T47D (cell line): Measurements from ENCODE around the gene TBXA2R.

Source experiments
- DNase-seq, 2 experiments: peaks; one replicate each; pipeline versions ENCODE4 v3.0.0 to v3.0.0-alpha.2; 2011 to 2012; ENCODE audit warnings: low read depth in 1 of 2, low spot score in 1 of 2
- JUND ChIP-seq: IDR thresholded peaks from 2 replicates; pipeline ENCODE4 v1.6.1; 2012; ENCODE audit warnings: low read depth
- in situ Hi-C: cut with HindIII; loops from 2 replicates; pipeline ENCODE4 v1.10.0; 2016; ENCODE audit warnings: low sequenced_read_pairs, low pct_unique_long_range_greater_than_20kb

Gene TBXA2R

DNA sequence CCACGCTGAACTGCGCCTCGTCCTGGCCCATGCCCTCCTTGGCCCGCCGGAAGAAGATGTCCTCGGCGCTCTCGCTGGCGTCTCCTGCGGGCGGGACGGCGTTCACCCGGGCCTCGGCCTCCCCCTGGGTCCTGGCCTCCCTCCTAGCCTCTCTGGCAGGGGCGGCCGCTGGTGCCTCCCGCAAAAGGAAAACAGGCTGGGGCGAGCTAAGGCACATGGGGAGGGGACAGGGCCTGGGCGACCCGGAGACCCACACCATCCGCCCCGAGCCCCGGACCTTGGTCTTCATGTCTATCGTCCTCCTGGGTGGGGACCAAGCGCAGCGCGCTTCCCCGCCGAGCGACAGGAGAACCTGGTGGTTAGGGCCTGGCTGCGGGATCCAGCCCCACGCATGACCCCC, 5.7 kb upstream of the TBXA2R start:
- no peak for TF ChIP-seq JUND
- in situ Hi-C loops: no loop called here

DNA sequence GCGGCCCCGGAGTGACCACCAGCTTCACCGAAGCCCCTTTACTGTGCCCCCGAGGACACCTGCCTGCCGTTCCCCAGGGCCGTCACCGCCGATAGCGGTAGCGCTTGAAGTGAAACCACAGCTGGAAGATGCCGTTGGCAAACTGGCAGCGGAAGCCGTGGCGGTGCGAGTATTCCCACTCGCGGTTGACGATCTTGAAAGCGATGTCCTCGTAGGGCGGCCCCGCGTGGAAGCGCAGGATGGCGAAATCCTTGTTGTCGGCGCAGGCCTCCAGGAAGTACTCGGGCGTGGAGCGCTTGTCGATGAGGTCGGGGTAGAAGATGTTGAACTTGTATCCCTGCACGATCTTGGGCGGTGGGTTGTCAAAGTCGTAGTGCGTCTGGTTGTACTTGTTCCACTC, 5.2 kb upstream of the TBXA2R start:
- no peak for TF ChIP-seq JUND
- in situ Hi-C loops: no loop called here
- no peak for DNase-seq

More for the DNA sequence above, 5.7 kb upstream of the TBXA2R start:
- no peak for DNase-seq

DNA sequence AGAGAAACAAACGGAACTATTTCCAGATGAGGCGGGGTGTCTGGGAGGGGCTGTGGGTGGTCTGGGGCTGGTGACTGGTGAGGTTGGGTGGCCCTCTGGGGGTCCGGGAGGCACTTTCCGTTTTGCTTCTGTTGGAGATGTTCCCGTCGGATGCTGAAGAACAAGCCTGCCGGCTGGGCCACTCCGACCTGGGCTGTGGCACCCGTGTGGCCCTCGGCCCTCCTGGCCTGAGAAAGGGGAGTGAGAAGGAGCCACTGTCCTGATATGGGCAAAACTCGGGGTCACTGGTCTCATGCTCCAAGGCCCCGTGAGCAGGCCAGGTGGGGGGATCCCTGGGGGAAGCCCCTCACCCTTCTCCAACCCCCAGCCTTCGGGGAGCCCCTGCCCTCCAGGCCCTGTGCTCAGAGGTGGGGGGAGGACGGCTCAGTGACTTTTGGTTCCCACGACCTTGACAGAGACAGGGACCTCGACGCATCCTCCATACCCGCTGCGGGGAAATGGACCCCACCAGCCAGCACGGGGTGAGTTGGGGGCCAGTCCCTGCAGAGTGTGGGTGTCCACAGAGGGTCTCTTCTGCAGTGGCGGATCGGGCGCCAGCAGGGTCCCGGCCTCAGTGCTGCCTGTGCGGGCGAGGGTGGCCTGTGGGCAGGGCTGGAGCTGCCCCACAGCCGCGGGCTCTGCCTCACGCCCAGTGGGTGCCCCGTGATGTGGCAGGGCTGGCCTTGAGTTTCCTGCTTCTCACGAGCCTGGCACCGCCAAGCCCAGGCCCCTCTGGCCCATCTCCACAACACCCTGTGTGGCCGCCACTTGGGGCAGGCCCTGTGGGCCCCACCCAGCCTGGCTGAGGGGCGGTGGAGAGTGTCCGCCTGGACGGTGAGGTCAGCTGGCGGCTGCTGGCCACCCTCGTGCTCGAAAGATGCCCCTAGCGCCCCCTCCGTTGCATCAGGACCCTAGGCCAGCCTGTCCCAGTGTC, 4.4 kb upstream of the TBXA2R start:
- DNase-seq: no peak
- no peak for TF ChIP-seq JUND
- in situ Hi-C loops: no loop called here

DNA sequence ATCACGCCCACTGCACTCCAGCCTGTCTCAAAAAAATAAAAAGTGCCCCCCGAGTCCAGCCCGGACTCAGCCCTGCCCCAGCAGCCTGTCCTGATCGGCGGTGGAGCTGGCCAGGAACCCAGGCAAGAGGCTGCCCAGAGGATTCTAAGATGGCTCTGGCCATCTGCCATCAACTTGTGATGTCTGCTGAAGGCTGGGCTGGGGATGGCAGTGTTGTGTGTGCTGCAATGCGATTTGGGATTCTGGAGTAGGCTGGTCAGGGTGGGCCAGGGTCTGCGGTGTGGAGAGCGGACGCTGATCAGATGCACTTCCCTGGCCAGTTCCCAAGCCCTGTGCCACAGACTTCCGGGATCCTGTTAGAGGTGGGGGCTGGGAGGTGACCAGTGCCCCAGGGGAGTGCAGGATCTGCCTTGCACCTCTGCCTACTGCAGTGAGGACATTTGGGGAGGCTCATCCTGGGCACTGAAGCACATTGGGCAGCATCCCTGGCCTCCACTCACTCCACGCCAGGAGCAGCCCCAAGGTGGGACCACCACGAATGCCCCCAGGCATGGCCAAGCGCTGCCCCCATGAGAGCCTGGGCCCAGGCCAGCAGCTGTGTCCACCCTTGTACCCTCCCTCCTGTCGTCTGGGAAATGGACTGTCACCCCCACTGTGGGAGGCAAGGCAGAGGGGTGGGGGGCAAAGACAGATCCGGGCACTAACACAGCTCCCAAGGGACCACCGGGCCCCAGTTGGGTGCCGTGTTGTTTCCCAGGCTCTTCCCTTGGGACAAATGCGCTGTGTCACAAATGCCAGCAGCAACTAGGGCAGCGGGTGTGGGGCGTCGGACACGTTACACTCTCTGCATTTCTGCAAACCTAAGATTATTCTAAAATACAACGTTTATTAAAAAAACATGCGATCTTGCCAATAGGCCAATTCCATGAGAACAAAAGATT, 3.4 kb upstream of the TBXA2R start:
- peak; percentile 37 to 56 for DNase-seq
- in situ Hi-C loops: no loop called here
- TF ChIP-seq JUND: no peak

DNA sequence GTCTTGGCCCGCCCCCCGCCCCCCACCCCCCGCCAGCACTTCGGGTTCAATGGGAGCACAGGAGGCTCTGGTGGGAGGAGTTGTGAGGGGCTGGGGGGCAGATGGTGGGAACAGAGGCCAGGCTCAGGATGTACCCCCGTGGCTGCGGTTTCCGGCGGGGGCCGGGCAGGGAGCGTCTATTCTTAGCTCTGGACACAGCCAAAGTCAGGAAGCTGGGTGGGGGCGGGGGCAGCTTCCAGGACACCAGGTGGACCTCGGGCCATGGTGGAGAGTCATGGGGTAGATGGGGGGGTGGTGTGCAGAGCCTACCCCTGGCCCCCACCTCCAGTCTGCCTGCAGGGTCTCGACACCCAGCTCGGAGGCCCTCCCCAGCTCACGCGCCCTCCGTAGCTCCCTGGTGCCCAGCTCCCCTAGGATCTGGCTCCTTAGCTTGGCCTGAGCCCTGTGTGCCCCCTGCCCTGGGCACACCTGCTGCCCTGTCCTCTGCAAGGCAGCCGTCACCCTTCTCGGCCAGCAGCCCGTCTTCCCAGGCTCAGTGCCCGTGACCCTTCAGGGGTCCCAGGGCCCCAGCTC, 2.2 kb upstream of the TBXA2R start:
- TF ChIP-seq JUND: no peak
- in situ Hi-C loops: no loop called here
- DNase-seq: no peak

DNA sequence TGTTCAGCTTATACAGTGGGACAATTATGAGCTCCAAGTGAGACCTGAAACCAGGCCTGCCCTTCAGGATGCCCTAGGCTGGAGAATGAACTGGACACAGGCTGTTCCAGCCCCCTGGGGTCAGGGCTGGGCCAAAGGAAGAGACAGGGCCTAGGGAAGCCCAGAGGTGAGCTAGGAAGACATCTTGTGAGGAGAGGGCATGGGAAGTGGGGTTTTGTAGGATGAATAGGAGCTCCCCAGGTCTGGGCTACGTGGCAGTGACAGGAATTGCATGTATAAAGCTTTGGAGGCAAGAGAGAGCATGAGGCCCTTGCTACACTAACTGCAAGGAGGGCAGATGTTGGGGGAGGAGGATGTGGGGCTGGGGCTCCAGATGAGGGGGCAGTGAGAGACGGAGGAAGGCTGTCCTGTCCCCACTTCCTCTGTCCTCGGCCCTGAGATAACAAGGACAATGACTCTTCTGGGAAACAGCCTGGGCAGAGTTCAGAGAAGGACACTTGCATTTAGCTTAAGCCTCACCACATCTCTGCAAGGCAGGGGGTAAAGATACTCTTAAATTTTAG, 1.5 kb upstream of the TBXA2R start:
- in situ Hi-C loops: no loop called here
- TF ChIP-seq JUND: no peak
- DNase-seq: no peak

DNA sequence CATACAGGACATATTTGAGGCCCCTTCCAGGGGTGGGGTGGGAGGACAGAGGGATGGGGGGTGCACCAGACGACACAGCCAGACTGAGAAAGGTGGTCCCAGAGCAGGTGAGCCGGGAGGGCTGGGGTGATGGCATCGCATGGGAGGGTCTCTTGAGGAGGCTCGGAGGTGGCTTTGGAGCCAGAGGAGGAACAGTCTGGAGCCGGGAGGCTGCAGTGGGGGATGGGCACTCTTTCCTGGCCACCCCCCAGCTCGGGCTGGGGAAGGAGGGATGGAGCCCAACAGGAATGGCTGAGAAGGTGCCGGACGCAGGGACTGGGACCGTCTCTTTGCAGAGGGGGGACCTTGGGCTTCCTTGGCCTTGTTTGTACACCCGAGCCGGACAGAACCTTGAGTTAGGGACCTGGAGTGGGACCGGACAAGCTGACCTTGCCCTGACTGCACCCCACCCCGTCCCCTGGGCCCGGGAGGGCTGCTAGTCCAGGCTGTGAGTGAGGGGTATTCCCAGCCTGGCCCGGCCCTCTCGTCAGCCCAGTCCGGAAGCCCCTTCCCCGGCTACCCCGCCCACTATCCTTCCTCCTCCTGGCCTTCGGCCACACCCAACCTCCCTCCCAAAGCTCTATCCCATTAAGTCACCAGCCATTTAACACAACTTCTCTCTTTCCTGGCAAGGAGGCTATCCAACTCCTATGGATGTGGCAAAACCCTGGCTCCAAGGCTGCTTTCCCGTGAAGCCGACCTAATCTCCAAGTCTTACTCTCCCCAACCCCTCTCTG, 816 bp upstream of the TBXA2R start:
- peak in 1 of 2 experiments; percentile 18 for DNase-seq
- in situ Hi-C loops: no loop called here
- no peak for TF ChIP-seq JUND

DNA sequence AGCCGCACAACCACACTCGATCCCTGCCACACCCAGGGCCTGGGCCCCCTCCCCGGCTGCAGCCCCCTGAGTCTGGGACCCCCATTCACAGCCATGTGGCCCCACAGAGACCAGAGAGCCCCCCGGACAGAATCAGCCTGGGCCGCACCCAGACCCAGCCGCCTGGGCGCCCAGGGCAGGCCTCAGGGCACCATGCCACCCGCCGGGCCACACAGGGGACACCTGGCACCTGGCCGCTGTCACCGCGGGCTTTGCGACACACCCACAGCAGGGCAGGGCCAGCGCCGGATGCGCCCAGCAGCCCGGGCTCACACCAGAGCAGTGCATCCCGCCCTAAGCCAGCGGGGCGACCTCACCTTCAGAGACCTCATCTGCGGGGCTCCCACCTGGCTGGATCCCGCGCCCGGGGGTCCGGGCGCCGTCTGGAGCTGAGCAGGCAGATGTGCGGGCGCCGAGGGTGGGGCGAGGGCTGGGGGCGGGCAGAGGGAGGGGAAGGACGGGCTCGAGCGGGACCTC, 443 bp downstream of the TBXA2R start:
- in situ Hi-C loops: no loop called here
- no peak for TF ChIP-seq JUND
- DNase-seq: peak; percentile 73 to 75

DNA sequence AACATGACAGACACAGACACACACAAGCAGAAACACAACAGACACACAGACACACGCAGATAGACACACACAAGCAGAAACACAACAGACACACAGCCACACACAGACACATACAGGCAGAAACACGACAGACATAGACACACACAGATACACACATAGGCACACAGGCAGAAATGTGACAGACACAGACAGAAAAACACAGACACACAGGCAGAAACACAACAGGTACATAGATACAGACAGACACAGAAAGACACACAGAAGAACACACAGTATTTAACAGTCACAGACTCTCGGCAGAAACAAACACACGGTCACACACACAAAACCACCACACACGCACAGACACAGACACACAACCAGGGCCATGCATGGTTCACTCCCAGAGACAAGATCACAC, 905 bp downstream of the TBXA2R start:
- in situ Hi-C loops: no loop called here
- TF ChIP-seq JUND: no peak
- DNase-seq: no peak

DNA sequence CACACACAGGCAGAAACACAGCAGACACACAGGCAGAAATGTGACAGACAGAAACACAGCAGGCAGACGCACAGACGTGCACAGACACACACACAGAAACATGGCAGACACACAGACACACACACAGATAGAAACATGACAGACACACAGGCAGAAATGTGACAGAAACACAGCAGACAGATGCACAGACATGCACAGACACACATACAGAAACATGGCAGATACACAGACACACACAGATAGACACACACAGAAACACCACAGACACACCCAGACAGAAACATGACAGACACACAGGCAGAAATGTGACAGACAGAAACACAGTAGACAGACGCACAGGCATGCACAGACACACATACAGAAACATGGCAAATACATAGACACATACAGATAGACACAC, 1.3 kb downstream of the TBXA2R start:
- no peak for DNase-seq
- in situ Hi-C loops: no loop called here
- TF ChIP-seq JUND: no peak

DNA sequence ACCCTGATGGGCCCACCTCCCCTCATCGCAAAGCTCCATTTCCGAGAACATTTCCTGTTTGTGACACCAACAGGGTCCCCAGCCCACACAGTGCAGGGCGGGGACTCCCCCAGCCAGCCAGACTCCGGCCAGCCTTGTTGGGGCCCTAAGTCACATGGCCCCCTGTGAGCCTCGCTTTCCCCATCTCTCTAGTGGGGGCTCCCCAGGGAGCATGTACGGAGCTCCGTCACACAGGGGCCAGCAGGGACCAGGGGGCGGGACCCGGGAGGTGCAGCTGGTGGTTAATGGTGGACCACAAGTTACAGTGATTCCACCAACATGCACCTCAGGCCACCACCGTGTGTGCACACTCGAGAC, 1.7 kb downstream of the TBXA2R start:
- in situ Hi-C loops: no loop called here
- no peak for TF ChIP-seq JUND
- DNase-seq: no peak
